Activated CD8-positive, alpha-beta memory T cell treated with anti-CD3 and anti-CD28 coated beads for 1 hour (primary cell): ENCODE measurements around the gene GPRASP1.

Source experiments
- DNase-seq, 2 donors: peaks; one replicate each; pipeline ENCODE4 v3.0.0-alpha.2; 2020; ENCODE audit warnings: low read depth in 1 of 2; ENCODE audit errors: extremely low read depth in 1 of 2

Gene GPRASP1

DNA sequence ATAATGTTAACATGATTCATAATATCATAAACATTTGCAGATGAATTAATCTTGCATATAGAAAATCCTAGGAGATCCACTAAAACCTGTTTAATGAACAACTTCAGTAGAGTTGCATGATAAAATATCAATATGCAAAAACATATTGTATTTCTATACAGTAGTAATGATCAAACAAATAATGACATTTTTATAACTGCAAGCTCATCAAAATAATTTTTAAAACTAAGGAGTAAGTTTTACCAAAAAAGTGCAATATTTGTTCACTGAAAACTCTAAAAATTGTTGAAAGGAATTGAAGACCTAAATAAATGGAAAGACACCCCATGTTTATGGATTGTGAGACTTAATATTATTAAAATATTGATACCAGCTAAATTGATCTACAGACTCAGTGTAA is 45.0 kb downstream of the GPRASP1 start:
- no peak for DNase-seq

GRCh38 chrX:102697494-102697893 is 46.2 kb downstream of the GPRASP1 start:
- no peak for DNase-seq
